HG03159 (cell line): ENCODE data around the gene CORO2B.
"Not testable (repeated sequence)": the region's sequence is repeated elsewhere in the genome, so short reads cannot be mapped to it uniquely, and the experiment has no call there.

Source experiments
- ATAC-seq: cut with Tn5 transposase; IDR thresholded peaks from one replicate; pipeline ENCODE4 v1.9.1; 2021; ENCODE audit warnings: mild to moderate bottlenecking, moderate library complexity; ENCODE audit not compliant: unreplicated experiment

Gene CORO2B

GRCh38 chr15:68667800-68668625 lies 89.2 kb downstream of the CORO2B start:
- ATAC-seq, result no peak

GRCh38 chr15:68668926-68669600 lies 90.3 kb downstream of the CORO2B start:
- ATAC-seq, result no peak

GRCh38 chr15:68672251-68672650 lies 93.5 kb downstream of the CORO2B start:
- no peak for ATAC-seq

GRCh38 chr15:68672781-68673205 lies 94.0 kb downstream of the CORO2B start:
- no peak for ATAC-seq

GRCh38 chr15:68674975-68675374 lies 96.2 kb downstream of the CORO2B start:
- no peak for ATAC-seq

- no peak for ATAC-seq
Measured at GRCh38 chr15:68676011-68676605, 97.3 kb downstream of the CORO2B start.

- ATAC-seq, result no peak
Measured at GRCh38 chr15:68676926-68677325, 98.1 kb downstream of the CORO2B start.

- ATAC-seq, result no peak
Measured at GRCh38 chr15:68677996-68678395, 99.2 kb downstream of the CORO2B start.

GRCh38 chr15:68678746-68679145 lies 100.0 kb downstream of the CORO2B start:
- no peak for ATAC-seq

GRCh38 chr15:68679161-68679560 lies 100.4 kb downstream of the CORO2B start:
- no peak for ATAC-seq

GRCh38 chr15:68679961-68680371 lies 101.2 kb downstream of the CORO2B start:
- ATAC-seq, result no peak

- ATAC-seq, result not testable (repeated sequence)
Measured at GRCh38 chr15:68680756-68681155, 102.0 kb downstream of the CORO2B start.

GRCh38 chr15:68681836-68682235 lies 103.0 kb downstream of the CORO2B start:
- no peak for ATAC-seq

- no peak for ATAC-seq
Measured at GRCh38 chr15:68682330-68682729, 103.5 kb downstream of the CORO2B start.

GRCh38 chr15:68683026-68683425 lies 104.2 kb downstream of the CORO2B start:
- no peak for ATAC-seq

- no peak for ATAC-seq
Measured at GRCh38 chr15:68683551-68683950, 104.8 kb downstream of the CORO2B start.

GRCh38 chr15:68684476-68684875 lies 105.7 kb downstream of the CORO2B start:
- no peak for ATAC-seq

- no peak for ATAC-seq
Measured at GRCh38 chr15:68687136-68687735, 108.4 kb downstream of the CORO2B start.

GRCh38 chr15:68691705-68692104 lies 112.9 kb downstream of the CORO2B start:
- no peak for ATAC-seq

GRCh38 chr15:68693071-68693470 lies 114.3 kb downstream of the CORO2B start:
- ATAC-seq, result no peak

GRCh38 chr15:68694111-68694510 lies 115.3 kb downstream of the CORO2B start:
- no peak for ATAC-seq
